ENCODE data around the gene PDE3A. TPM values are rescaled to one million over a fixed set of nuclear protein-coding genes. Genes with fewer than 3 reads are reported as not detected.

Gene PDE3A
- total RNA-seq, 1 donor from 2014 or later: 14.4 TPM

GRCh38 chr12:20722142-20722541 is 353.8 kb downstream of the PDE3A start:
- DNase-seq: no peak

DNA sequence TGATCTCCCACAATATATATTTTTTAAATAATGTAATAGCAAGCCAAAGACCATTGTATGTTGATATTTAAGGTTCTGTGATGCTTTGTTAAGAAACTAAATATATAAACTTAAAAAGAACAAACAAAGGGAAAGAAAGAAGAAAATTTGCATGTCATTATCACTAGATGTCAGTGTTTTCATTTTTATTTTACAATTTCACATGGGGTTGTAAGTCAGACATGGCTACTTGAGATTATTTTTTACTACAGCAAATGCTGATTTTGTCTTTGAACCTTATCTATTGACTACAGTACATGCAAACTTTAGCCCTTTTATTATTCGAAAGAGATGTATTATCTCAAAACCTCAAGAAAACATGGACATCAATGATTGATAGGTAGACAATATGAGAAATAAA is 362.9 kb downstream of the PDE3A start:
- no peak for DNase-seq

Data from skin of body (tissue), 2 donors.